B cell (primary cell): ENCODE results near the gene SERPINF2.

ENCODE experiments used
- EZH2 ChIP-seq: IDR thresholded peaks from 2 replicates; pipeline ENCODE4 v1.6.1; 2012; ENCODE audit warnings: borderline replicate concordance, low read depth, mild to moderate bottlenecking, moderate library complexity, low read length; ENCODE audit not compliant: insufficient read depth, poor library complexity, severe bottlenecking
- TF ChIP-seq, protein P1 (sequence below): fragments of 200-600 bp; IDR thresholded peaks from one replicate; pipeline ENCODE4 v1.8.0; 2022; ENCODE audit warnings: antibody characterized with exemption, mild to moderate bottlenecking

- TF ChIP-seq, protein P1, sequence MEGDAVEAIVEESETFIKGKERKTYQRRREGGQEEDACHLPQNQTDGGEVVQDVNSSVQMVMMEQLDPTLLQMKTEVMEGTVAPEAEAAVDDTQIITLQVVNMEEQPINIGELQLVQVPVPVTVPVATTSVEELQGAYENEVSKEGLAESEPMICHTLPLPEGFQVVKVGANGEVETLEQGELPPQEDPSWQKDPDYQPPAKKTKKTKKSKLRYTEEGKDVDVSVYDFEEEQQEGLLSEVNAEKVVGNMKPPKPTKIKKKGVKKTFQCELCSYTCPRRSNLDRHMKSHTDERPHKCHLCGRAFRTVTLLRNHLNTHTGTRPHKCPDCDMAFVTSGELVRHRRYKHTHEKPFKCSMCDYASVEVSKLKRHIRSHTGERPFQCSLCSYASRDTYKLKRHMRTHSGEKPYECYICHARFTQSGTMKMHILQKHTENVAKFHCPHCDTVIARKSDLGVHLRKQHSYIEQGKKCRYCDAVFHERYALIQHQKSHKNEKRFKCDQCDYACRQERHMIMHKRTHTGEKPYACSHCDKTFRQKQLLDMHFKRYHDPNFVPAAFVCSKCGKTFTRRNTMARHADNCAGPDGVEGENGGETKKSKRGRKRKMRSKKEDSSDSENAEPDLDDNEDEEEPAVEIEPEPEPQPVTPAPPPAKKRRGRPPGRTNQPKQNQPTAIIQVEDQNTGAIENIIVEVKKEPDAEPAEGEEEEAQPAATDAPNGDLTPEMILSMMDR = no peak
- TF ChIP-seq EZH2 = no peak
Observed at GRCh38 chr17:1769822-1770477, 27.3 kb downstream of the SERPINF2 start.
